Left lung (tissue), 10 donors: Measurements from ENCODE around the gene GRIK3. TPM values are rescaled to one million over a fixed set of nuclear protein-coding genes. Genes with fewer than 3 reads are reported as not detected.

ENCODE experiments used
- ATAC-seq: fragments of 200-7000 bp; cut with Tn5 transposase; one replicate; pipeline ENCODE4 v1.9.1; 2020; ENCODE audit warnings: moderate library complexity
- DNase-seq, 4 donors: peaks; one replicate each; pipeline ENCODE4 v3.0.0-alpha.2; 2013 to 2020
- H3K27ac ChIP-seq, 2 donors: fragments of 200-600 bp; sonication (generic) in 1 of 2; one replicate each; pipeline versions ENCODE4 v1.5.0 to v1.8.0; 2020 to 2021
- H3K27me3 ChIP-seq, 2 donors: fragments of 200-600 bp; sonication (generic) in 1 of 2; one replicate each; pipeline versions ENCODE4 v1.5.0 to v1.8.0; 2020 to 2021
- H3K36me3 ChIP-seq, 2 donors: fragments of 200-600 bp; sonication (generic) in 1 of 2; one replicate each; pipeline versions ENCODE4 v1.5.0 to v1.8.0; 2020 to 2021
- H3K4me1 ChIP-seq, 2 donors: fragments of 200-600 bp; one replicate each; pipeline ENCODE4 v1.8.0; 2021
- H3K4me3 ChIP-seq, 2 donors: fragments of 200-600 bp; sonication (generic) in 1 of 2; one replicate each; pipeline versions ENCODE4 v1.5.0 to v1.8.0; 2020 to 2021; ENCODE audit warnings: mild to moderate bottlenecking in 1 of 2
- H3K9me3 ChIP-seq, 2 donors: fragments of 200-600 bp; sonication (generic) in 1 of 2; one replicate each; pipeline versions ENCODE4 v1.5.0 to v1.8.0; 2020 to 2021
- CTCF ChIP-seq, 2 donors: fragments of 200-600 bp; sonication (generic) in 1 of 2; IDR thresholded peaks; one replicate each; pipeline versions ENCODE4 v1.5.0 to v1.8.0; 2021; ENCODE audit warnings: antibody characterized with exemption in 2 of 2
- intact Hi-C, 2 donors: fragments of 100-400 bp; cut with DNase I; formaldehyde crosslinking; loops; one replicate each; pipeline versions ENCODE4 v1.11.2 to v1.14.2; 2022
- polyA plus RNA-seq, 6 donors: library from polyadenylated mRNA; unstranded; fragments of 120-200 nt; gene quantifications; one replicate each; pipeline ENCODE4 v1.2.1, GENCODE V29; 2013; ENCODE audit not compliant: insufficient read length in 6 of 6
- total RNA-seq, 2 donors: library from RNA; stranded (reverse); fragmentation: NEBNext Ultra II Directional; extraction: Animal tissue kit (Norgen Biotek cat#: 25700); gene quantifications; one replicate each; pipeline ENCODE4 v1.2.1, GENCODE V29; 2021
- donor health status: DM: no; HTN: yes; CAD: no.
- donor health status: DM: no; HTN: no; CAD: no.

GRIK3 gene
- total and polyA plus RNA-seq, 8 donors = 0.18 to 1.2 (median 0.48) TPM; not detected in 1

- H3K4me1 ChIP-seq = no peaks in the 10 kb centered on the region
- intact Hi-C loops = no loop called here
- DNase-seq = no peak
These were observed 24.2 kb upstream of the GRIK3 start for GRCh38 chr1:37058424-37058988.

GRCh38 chr1:37056325-37056724, 22.0 kb upstream of the GRIK3 start:
- no peak for DNase-seq
- intact Hi-C loops = no loop called here
- no peak for TF ChIP-seq CTCF (IDR thresholded peaks at IDR 0.05)

More at GRCh38 chr1:37058424-37058988, 24.2 kb upstream of the GRIK3 start:
- no peaks in the 10 kb centered on the region for H3K9me3 ChIP-seq
- H3K27me3 ChIP-seq = peaks cover 0 to 23% of the 10 kb centered on the region in 2 donors
- H3K4me3 ChIP-seq = no peak overlapping the region
- TF ChIP-seq CTCF (IDR thresholded peaks at IDR 0.05) = no peak
- H3K27ac ChIP-seq = no peak overlapping the region
- no peaks in the 10 kb centered on the region for H3K36me3 ChIP-seq
- ATAC-seq = no peak

GRCh38 chr1:37055631-37056030, 21.3 kb upstream of the GRIK3 start:
- DNase-seq = no peak

More at GRCh38 chr1:37056325-37056724, 22.0 kb upstream of the GRIK3 start:
- no peaks in the 10 kb centered on the region for H3K9me3 ChIP-seq
- H3K4me1 ChIP-seq = no peaks in the 10 kb centered on the region
- H3K27me3 ChIP-seq = peaks cover 0 to 10% of the 10 kb centered on the region in 2 donors
- no peaks in the 10 kb centered on the region for H3K36me3 ChIP-seq
- no peak overlapping the region for H3K4me3 ChIP-seq
- no peak for ATAC-seq
- H3K27ac ChIP-seq = no peak overlapping the region

GRCh38 chr1:37053173-37053572, 18.9 kb upstream of the GRIK3 start:
- DNase-seq = no peak
- Histone ChIP-seq H3K4me3 (no peak overlapping the region), H3K9me3 (no peaks in the 10 kb centered on the region), H3K36me3 (no peaks in the 10 kb centered on the region), H3K4me1 (no peaks in the 10 kb centered on the region), H3K27ac (no peak overlapping the region), H3K27me3 (peaks cover 0 to 20% of the 10 kb centered on the region in 2 donors)
- ATAC-seq = no peak
- TF ChIP-seq CTCF (IDR thresholded peaks at IDR 0.05) = no peak
- intact Hi-C loops = no loop called here

More at GRCh38 chr1:37055631-37056030, 21.3 kb upstream of the GRIK3 start:
- no peak overlapping the region for H3K4me3 ChIP-seq
- H3K9me3 ChIP-seq = no peaks in the 10 kb centered on the region
- no peak for ATAC-seq
- TF ChIP-seq CTCF (IDR thresholded peaks at IDR 0.05) = no peak
- H3K36me3 ChIP-seq = no peaks in the 10 kb centered on the region
- H3K4me1 ChIP-seq = no peaks in the 10 kb centered on the region
- H3K27ac ChIP-seq = no peak overlapping the region
- intact Hi-C loops = no loop called here
- peaks cover 0 to 10% of the 10 kb centered on the region in 2 donors for H3K27me3 ChIP-seq

- Histone ChIP-seq H3K9me3 (no peaks in the 10 kb centered on the region), H3K27me3 (peaks cover 0 to 27% of the 10 kb centered on the region in 2 donors), H3K27ac (no peak overlapping the region), H3K36me3 (no peaks in the 10 kb centered on the region), H3K4me1 (no peaks in the 10 kb centered on the region), H3K4me3 (no peak overlapping the region)
- no peak for TF ChIP-seq CTCF (IDR thresholded peaks at IDR 0.05)
- DNase-seq = no peak
- no peak for ATAC-seq
- intact Hi-C loops = no loop called here
These were observed 17.8 kb upstream of the GRIK3 start for GRCh38 chr1:37052120-37052519.
